ENCODE results near the gene ERC1.
A peak's percentile ranks its signal among the peaks of the same experiment; 100 is the strongest.

Gene ERC1

GRCh38 chr12:1108276-1108675 is 117.3 kb downstream of the ERC1 start:
- no peak overlapping the region for H3K4me3 ChIP-seq (ENCODE audit: low read length)
- DNase-seq (ENCODE audit: low read depth), result no peak
- no peak for TF ChIP-seq CTCF (IDR thresholded peaks at IDR 0.05; ENCODE audit: insufficient read depth, low read depth, low read length, missing control alignments)

GRCh38 chr12:1115484-1116231 is 124.6 kb downstream of the ERC1 start:
- no peak overlapping the region for H3K4me3 ChIP-seq (ENCODE audit: low read length)
- TF ChIP-seq CTCF (IDR thresholded peaks at IDR 0.05; ENCODE audit: insufficient read depth, low read depth, low read length, missing control alignments), result no peak
- DNase-seq (ENCODE audit: low read depth), result peak; percentile 92

- no peak for TF ChIP-seq CTCF (IDR thresholded peaks at IDR 0.05; ENCODE audit: insufficient read depth, low read depth, low read length, missing control alignments)
- no peak overlapping the region for H3K4me3 ChIP-seq (ENCODE audit: low read length)
- DNase-seq (ENCODE audit: low read depth), result peak; percentile 38
Observed at GRCh38 chr12:1117371-1117770, 126.3 kb downstream of the ERC1 start.

- peak; percentile 84 for DNase-seq (ENCODE audit: low read depth)
- TF ChIP-seq CTCF (IDR thresholded peaks at IDR 0.05; ENCODE audit: insufficient read depth, low read depth, low read length, missing control alignments), result peak; percentile 93
- no peak overlapping the region for H3K4me3 ChIP-seq (ENCODE audit: low read length)
Observed at GRCh38 chr12:1117970-1118563, 127.0 kb downstream of the ERC1 start.

GRCh38 chr12:1122786-1123185 is 131.8 kb downstream of the ERC1 start:
- TF ChIP-seq CTCF (IDR thresholded peaks at IDR 0.05; ENCODE audit: insufficient read depth, low read depth, low read length, missing control alignments), result no peak
- DNase-seq (ENCODE audit: low read depth), result no peak
- H3K4me3 ChIP-seq (ENCODE audit: low read length), result no peak overlapping the region

- no peak for TF ChIP-seq CTCF (IDR thresholded peaks at IDR 0.05; ENCODE audit: insufficient read depth, low read depth, low read length, missing control alignments)
- no peak for DNase-seq (ENCODE audit: low read depth)
- no peak overlapping the region for H3K4me3 ChIP-seq (ENCODE audit: low read length)
Observed at GRCh38 chr12:1126091-1126490, 135.1 kb downstream of the ERC1 start.

- TF ChIP-seq CTCF (IDR thresholded peaks at IDR 0.05; ENCODE audit: insufficient read depth, low read depth, low read length, missing control alignments), result no peak
- no peak for DNase-seq (ENCODE audit: low read depth)
- H3K4me3 ChIP-seq (ENCODE audit: low read length), result no peak overlapping the region
Observed at GRCh38 chr12:1127021-1127420, 136.0 kb downstream of the ERC1 start.
